ENCODE measurements around the gene CFAP251. TPM values are rescaled to one million over a fixed set of nuclear protein-coding genes. Genes with fewer than 3 reads are reported as not detected.

CFAP251 gene
- total RNA-seq, 4 donors from 2014 or later: 4.6 to 18.5 (median 9.6) TPM

DNA sequence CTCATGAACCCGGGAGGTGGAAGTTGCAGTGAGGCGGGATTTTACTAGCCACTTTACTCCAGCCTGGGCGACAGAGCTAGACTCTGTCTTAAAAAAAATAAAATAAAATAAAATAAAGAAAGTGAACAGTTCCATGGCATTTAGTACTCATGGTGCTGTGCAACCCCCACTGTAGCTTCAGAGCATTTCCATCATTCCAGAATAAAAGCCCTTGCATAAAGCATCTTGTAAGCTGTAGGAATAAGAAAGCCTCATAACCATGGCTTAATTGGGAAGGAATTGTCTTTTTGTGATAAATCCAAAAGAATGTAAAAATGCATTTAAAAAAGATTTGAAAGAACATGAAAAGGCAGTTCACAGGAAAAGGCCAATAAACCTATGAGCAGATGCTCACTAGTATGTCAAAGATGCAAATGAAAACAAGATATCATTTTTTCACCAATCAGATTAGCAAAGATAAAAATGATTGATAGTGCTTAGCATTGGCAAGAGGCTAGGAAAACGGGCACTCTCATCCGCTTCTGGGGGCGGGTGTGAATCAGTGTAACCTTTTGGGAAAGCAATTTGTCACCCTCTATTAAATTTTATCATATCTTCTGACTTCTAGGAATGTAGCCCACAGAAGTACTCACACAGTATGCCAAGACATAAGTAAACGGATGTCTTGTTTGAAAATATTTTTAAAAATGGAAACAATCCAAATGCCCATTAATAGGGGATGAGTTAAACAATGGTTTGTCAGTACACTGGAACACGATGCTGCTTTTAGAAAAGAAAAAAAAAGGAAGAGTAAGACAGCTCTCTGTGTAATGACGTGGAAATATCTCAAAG is 46.6 kb downstream of the CFAP251 start:
- TF ChIP-seq, protein P1, sequence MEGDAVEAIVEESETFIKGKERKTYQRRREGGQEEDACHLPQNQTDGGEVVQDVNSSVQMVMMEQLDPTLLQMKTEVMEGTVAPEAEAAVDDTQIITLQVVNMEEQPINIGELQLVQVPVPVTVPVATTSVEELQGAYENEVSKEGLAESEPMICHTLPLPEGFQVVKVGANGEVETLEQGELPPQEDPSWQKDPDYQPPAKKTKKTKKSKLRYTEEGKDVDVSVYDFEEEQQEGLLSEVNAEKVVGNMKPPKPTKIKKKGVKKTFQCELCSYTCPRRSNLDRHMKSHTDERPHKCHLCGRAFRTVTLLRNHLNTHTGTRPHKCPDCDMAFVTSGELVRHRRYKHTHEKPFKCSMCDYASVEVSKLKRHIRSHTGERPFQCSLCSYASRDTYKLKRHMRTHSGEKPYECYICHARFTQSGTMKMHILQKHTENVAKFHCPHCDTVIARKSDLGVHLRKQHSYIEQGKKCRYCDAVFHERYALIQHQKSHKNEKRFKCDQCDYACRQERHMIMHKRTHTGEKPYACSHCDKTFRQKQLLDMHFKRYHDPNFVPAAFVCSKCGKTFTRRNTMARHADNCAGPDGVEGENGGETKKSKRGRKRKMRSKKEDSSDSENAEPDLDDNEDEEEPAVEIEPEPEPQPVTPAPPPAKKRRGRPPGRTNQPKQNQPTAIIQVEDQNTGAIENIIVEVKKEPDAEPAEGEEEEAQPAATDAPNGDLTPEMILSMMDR (IDR thresholded peaks at IDR 0.05; ENCODE audit: low read depth): no peak

DNA sequence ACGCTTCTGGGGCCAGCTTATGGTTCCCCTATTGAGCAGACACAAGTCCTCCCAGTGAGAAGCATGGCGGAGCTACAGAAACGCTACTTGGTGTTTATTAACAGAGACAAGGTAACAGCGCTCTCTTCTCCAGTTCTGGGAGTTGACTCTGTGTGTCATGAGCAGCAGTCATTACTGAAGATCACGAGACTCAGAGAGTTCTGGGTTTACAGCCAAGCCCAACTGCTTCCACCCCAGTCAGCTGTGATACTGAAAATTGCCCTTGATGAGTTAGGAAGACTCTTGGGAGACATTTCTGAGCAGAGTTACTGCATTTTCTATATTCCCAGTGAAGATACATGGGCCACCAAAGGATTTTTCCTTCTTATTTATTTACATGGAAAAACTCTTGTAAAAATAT is 48.6 kb downstream of the CFAP251 start:
- TF ChIP-seq, protein P1 (IDR thresholded peaks at IDR 0.05; ENCODE audit: low read depth): no peak

DNA sequence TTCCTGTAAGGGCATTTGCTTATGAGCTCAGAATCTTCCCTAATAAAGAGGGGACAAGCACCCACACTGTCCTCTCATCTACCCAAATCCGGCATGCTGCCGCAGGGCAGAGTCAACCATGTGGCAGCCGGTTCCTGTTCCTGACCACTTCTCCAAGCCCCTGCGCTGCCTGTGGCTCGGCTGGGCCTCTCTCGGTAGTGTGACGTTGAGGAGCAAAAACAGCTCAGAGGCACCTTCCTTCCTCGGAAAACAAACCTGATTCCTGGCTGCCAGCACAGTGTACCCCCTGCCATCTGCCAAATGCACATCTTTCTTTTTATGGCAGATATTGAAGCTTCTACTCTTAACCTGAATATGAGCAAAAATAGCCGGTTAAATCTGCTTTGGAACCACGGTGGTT is 50.5 kb downstream of the CFAP251 start:
- TF ChIP-seq, protein P1 (IDR thresholded peaks at IDR 0.05; ENCODE audit: low read depth): no peak

DNA sequence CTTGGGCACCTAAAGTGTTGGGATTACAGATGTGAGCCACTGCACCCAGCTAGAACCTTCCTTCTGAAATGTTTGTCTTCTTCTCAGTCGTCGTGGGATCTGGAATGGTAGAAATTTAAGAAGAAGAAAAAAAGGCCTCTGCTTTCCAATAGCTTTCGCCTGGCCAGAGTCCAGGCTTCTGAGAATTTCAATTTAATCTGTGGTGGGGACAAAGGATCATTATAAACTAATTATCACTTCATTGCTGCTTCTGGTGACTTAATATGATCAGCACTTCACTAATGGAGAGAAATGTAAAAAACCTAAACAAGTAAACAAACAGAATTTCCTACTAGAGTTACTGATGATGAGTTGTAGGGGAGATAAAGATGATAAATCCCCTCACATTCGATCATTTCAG is 51.3 kb downstream of the CFAP251 start:
- TF ChIP-seq, protein P1 (IDR thresholded peaks at IDR 0.05; ENCODE audit: low read depth): no peak

DNA sequence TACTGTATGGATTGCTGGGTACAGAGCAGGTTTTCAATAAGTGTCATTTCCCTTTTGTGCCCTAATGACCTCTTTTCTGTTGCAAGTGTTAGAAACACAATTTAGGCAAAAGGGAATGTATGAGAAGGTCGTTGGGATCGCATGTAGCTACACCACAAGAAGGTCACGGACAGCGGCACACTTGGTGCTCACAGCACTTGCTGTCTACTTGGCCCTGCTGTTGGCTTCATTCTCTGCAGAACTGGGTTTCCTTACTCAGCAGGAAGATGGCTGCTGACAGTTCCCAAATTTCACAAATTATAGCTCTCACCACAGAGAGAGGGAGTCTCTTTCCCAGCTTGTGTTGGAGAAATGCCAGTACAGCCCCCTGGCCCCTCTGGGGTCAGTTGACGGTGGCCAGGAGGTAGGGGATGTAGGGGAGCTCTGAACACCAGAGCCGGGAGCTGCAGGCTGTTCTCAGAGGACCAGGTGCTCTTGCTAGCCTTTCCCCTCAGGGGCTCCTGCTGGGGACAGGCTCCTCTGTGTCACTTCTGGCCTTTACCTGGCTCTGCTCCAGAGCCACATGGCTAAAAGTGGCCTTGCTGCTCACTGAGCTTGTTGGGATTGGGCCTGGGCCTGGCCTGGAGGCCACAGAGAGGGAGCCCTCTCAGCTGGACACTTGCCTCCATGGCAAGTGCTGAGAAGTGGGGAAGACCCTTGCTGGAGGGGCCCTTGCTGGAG is 52.3 kb downstream of the CFAP251 start:
- TF ChIP-seq, protein P1 (IDR thresholded peaks at IDR 0.05; ENCODE audit: low read depth): no peak

DNA sequence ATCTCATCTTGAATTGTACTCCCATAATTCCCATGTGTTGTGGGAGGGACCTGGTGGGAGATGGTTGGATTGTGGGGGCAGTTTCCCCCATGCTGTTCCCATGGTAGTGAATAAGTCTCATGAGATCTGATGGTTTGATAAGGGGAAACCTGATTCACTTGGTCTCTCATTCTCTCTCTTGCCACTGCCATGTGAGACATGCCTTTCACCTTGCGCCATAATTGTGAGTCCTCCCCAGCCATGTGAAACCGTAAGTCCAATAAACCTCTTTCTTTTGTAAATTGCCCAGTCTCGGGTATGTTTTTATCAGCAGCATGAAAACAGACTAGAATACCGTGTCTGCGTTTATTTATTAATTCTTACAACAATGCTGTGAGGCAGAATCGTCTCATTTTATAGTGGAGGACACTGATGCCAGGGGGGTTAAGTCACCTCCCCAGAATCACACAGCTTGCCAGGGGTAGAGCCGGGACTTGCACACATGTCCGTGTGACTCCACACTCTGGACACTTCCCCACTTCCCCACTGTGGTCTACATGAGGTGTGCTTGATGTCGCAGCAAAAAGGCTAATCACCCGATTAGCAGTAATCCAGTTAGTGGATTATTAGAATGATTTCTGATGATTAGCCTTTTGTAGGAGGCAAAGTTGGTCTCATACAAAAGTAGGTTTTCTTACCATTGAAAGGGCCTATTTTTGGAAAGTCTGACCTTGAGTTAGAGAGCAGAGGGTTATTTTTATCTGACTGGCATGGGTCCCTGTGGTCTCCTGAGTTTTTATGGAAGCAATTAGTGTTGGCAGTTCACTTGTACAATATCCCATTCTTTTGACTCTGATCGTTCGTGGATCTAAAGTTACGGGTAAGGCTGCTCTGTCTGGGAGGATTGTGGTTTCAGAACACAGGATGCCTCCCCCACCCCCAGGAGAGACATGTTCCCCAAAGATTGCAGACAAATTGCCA is 55.9 kb downstream of the CFAP251 start:
- TF ChIP-seq, protein P1 (IDR thresholded peaks at IDR 0.05; ENCODE audit: low read depth): no peak

Measured in subcutaneous adipose tissue (tissue), 4 donors.